Caki2 (cell line): ENCODE results near the gene CCDC120. TPM values are rescaled to one million over a fixed set of nuclear protein-coding genes. Genes with fewer than 3 reads are reported as not detected.

Experiments
- total RNA-seq: library from RNA; depleted of rRNA; stranded (reverse); fragments of >200 nt; shearing (Covaris generic); gene quantifications from 2 replicates; pipeline ENCODE4 v1.2.3, GENCODE V29; 2014; ENCODE audit warnings: low replicate concordance; rRNA removed

The CCDC120 gene
- total RNA-seq, 1 experiment from 2014 or later: not detected

Other genes with a start within 250 kb of the CCDC120 start
- gene ERAS, start 232.5 kb upstream of the CCDC120 start, total RNA-seq: not detected in 2 replicates
- gene PCSK1N, start 223.4 kb upstream of the CCDC120 start, total RNA-seq: 93.6 and 112 TPM in 2 replicates
- 94.1 and 114 TPM in 2 replicates for gene TIMM17B, start 161.2 kb upstream of the CCDC120 start, total RNA-seq
- gene PQBP1, start 161.1 kb upstream of the CCDC120 start, total RNA-seq: 68.5 and 86.5 TPM in 2 replicates
- 13.8 and 33.1 TPM in 2 replicates for gene SLC35A2, start 147.4 kb upstream of the CCDC120 start, total RNA-seq
- 17.8 and 27.2 TPM in 2 replicates for gene PIM2, start 140.0 kb upstream of the CCDC120 start, total RNA-seq
- 46.2 and 48.7 TPM in 2 replicates for gene OTUD5, start 101.4 kb upstream of the CCDC120 start, total RNA-seq
- 0.24 TPM in 1 of 2 replicates, not detected in the other for gene KCND1, start 87.2 kb upstream of the CCDC120 start, total RNA-seq
- gene GRIPAP1, start 56.7 kb upstream of the CCDC120 start, total RNA-seq: 17.2 and 17.8 TPM in 2 replicates
- 42.5 and 74.2 TPM in 2 replicates for gene TFE3, start 15.6 kb upstream of the CCDC120 start, total RNA-seq
- 1.9 and 4.4 TPM in 2 replicates for gene PRAF2, start 15.0 kb downstream of the CCDC120 start, total RNA-seq
- 22.3 and 34.1 TPM in 2 replicates for gene WDR45, start 20.9 kb downstream of the CCDC120 start, total RNA-seq
- gene GPKOW, start 64.7 kb downstream of the CCDC120 start, total RNA-seq: 32.6 and 46.4 TPM in 2 replicates
- 1.7 and 7.6 TPM in 2 replicates for gene MAGIX, start 103.8 kb downstream of the CCDC120 start, total RNA-seq
- 72.9 and 86.3 TPM in 2 replicates for gene PLP2, start 112.9 kb downstream of the CCDC120 start, total RNA-seq
- 6.1 and 55.0 TPM in 2 replicates for gene PRICKLE3, start 127.4 kb downstream of the CCDC120 start, total RNA-seq
- gene SYP, start 141.2 kb downstream of the CCDC120 start, total RNA-seq: not detected in 2 replicates
- gene CACNA1F, start 174.3 kb downstream of the CCDC120 start, total RNA-seq: not detected in 2 replicates
- 42.4 and 58.4 TPM in 2 replicates for gene CCDC22, start 176.5 kb downstream of the CCDC120 start, total RNA-seq
- gene FOXP3, start 205.7 kb downstream of the CCDC120 start, total RNA-seq: not detected in 2 replicates
- gene PPP1R3F, start 210.8 kb downstream of the CCDC120 start, total RNA-seq: 14.4 and 18.5 TPM in 2 replicates
- not detected in 2 replicates for gene GAGE10, start 244.6 kb downstream of the CCDC120 start, total RNA-seq